ENCODE results near the gene SIGLEC1. TPM values are rescaled to one million over a fixed set of nuclear protein-coding genes. Genes with fewer than 3 reads are reported as not detected.
A peak's percentile ranks its signal among the peaks of the same experiment; 100 is the strongest.

Gene SIGLEC1
- polyA plus RNA-seq, 1 donor from 2014 or later = not detected

DNA sequence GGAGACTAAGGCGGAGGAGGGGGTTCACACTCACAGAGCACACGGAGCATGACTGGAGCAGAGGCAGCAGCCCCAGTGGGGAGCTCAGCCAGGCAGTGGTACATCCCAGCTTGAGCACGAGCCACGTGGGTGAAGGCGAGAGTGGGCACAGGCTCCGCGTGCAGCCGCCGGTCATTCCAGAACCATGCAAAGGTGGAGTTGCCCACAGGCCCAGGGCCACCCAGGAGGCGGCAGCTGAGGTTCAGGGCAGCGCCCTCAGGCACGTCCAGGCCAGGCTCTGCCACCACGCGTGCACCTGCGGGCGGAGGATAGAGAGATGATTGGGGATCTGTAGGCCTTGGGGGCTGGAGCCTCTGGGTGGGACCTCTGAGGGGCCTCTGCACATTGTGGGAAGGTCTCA lies 21.1 kb downstream of the SIGLEC1 start:
- Mint-ChIP-seq H3K36me3 (no peaks in the 10 kb centered on the region), H3K27me3 (no peaks in the 10 kb centered on the region), H3K4me3 (no peak overlapping the region)

DNA sequence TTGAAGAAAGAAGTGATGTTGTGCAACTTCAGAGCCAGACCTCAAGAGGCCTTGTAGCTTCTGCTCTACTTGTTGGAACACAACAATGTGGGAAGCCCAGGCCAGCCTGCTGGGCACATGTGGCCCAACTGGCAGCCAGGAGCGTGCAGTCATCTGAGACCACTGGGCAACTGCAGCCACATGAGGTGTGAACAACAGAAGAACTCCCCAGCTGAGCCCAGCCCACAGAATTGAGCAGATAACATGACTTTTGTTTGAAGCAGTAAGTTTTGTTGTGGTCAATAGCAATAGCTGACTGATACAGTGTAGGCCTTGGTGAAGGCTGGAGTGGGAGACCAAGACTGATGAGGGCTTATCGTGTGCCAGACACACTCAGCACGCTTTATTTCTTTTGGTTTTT lies 22.0 kb downstream of the SIGLEC1 start:
- Mint-ChIP-seq H3K36me3 (no peaks in the 10 kb centered on the region), H3K27ac (no peak overlapping the region), H3K27me3 (no peaks in the 10 kb centered on the region), H3K4me3 (no peak overlapping the region), H3K9me3 (no peaks in the 10 kb centered on the region), H3K4me1 (no peaks in the 10 kb centered on the region)

More for the DNA sequence above, 21.1 kb downstream of the SIGLEC1 start:
- Mint-ChIP-seq H3K27ac (no peak overlapping the region), H3K4me1 (no peaks in the 10 kb centered on the region), H3K9me3 (no peaks in the 10 kb centered on the region)

DNA sequence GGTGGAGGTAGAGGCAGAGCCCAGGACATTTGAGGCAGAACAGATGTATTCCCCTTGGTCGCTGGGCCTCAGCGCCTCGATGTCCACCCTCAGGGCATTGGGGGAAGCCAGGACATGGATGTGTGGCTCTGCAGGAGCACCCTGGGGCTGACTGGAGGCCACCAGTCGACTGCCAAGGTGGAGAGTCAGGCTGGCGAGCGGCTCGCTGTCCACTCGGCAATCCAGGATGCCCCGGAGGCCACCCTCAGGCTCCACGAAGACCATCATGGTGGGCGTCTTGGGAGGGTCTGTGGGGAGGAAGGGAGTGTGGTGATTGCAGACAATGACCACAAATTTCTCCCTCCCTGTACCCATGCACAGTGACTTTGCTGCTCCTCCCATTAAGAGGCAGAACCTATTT lies 22.4 kb downstream of the SIGLEC1 start:
- Mint-ChIP-seq H3K27me3 (no peaks in the 10 kb centered on the region), H3K36me3 (no peaks in the 10 kb centered on the region), H3K27ac (no peak overlapping the region), H3K4me1 (no peaks in the 10 kb centered on the region), H3K4me3 (no peak overlapping the region), H3K9me3 (no peaks in the 10 kb centered on the region)

DNA sequence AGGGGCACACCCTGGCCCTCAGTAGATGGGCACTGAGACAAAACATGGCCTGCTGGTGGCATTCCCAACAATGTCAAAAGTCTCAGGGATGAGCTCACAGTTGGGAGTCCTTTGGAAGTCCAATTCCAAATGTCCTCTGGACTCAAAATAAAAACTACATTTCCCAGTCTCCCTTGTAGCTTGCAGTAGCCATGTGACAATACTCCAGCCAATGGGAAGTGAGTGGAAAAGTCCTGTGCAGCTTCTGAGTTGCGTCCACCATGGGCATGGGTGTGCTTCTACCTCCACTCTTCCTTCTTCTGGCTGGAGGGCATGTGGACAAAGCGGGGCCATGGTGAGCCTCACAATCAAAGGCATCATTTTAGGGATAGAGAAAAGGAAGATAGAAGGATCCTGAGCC lies 24.7 kb downstream of the SIGLEC1 start:
- peaks cover 9% of the 10 kb centered on the region for H3K27me3 Mint-ChIP-seq
- no peaks in the 10 kb centered on the region for H3K9me3 Mint-ChIP-seq
- no peaks in the 10 kb centered on the region for H3K36me3 Mint-ChIP-seq
- no peak overlapping the region for H3K27ac Mint-ChIP-seq
- peak overlapping the region in 1 of 4 donors; percentile 33 for H3K4me3 Mint-ChIP-seq
- peaks cover 0 to 6% (median 0%) of the 10 kb centered on the region in 3 donors for H3K4me1 Mint-ChIP-seq

DNA sequence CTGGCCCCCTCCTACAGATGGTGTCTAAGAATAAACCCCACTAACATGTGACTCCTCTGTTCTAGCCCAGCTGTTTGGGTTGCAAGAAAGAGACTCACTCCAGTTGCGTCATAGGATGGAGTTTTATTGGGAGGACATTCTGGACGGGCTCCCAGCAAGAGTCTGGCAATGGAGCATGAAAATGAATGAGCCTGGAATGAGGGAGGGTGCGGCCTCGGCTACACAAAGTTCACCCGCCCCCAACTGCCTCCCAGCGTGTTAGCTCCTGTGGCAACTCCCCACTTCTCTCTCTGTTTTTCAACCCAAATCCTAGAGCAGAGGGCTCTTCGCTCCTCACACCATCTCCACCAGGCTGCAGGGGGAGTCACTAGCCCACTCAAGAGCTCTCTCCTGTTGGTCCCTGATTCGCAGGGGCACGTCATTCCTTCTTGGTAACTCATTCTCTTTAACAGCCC lies 25.5 kb downstream of the SIGLEC1 start:
- Mint-ChIP-seq H3K4me1 (peaks cover 0 to 6% (median 0%) of the 10 kb centered on the region in 3 donors), H3K27me3 (peaks cover 13% of the 10 kb centered on the region), H3K9me3 (no peaks in the 10 kb centered on the region), H3K4me3 (no peak overlapping the region), H3K36me3 (no peaks in the 10 kb centered on the region), H3K27ac (peak overlapping the region in 1 of 3 donors; percentile 22)

DNA sequence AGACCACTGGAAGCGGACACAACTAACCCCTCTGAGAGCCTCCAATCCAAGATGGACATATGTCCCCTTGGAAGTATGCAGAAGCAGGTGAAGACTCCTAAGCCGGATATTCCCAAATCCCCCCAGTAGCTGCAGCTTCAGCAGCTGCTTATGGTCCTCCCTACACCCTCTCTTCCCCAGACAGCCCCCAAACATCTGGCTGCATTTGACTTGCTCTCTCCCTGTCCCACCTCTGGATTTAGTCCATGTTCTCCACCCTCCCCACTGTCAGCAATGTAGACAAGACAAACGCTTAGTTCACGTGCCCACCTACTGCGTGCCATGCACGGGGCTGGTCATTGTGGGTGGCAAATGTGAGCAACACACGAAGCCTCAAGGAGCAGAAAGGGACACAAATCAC lies 26.0 kb downstream of the SIGLEC1 start:
- Mint-ChIP-seq H3K4me3 (no peak overlapping the region), H3K4me1 (peaks cover 0 to 6% (median 0%) of the 10 kb centered on the region in 3 donors), H3K9me3 (no peaks in the 10 kb centered on the region), H3K36me3 (no peaks in the 10 kb centered on the region), H3K27ac (no peak overlapping the region), H3K27me3 (peaks cover 13% of the 10 kb centered on the region)

DNA sequence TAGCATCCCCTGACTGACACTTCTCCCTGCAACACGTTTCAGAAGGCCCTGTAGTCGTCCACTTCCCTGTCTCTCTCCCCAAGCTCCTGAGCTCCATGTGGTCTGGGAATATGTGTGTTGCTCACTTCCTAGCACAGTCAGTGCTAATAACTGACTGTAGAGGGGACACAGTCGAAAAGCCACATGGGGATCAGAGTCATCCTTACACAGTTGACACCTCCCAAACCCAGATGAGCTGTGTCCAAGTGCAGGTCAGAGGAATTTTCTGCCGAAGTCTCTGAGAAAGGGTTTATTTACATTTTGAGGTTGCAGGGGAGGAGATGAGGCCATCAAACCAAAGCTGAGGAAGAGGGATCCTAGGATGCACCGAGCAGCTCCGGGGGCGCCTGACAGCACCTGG lies 27.1 kb downstream of the SIGLEC1 start:
- no peaks in the 10 kb centered on the region for H3K9me3 Mint-ChIP-seq
- H3K27ac Mint-ChIP-seq = no peak overlapping the region
- H3K27me3 Mint-ChIP-seq = peaks cover 18% of the 10 kb centered on the region
- no peak overlapping the region for H3K4me3 Mint-ChIP-seq
- peaks cover 0 to 6% (median 0%) of the 10 kb centered on the region in 3 donors for H3K4me1 Mint-ChIP-seq
- no peaks in the 10 kb centered on the region for H3K36me3 Mint-ChIP-seq

DNA sequence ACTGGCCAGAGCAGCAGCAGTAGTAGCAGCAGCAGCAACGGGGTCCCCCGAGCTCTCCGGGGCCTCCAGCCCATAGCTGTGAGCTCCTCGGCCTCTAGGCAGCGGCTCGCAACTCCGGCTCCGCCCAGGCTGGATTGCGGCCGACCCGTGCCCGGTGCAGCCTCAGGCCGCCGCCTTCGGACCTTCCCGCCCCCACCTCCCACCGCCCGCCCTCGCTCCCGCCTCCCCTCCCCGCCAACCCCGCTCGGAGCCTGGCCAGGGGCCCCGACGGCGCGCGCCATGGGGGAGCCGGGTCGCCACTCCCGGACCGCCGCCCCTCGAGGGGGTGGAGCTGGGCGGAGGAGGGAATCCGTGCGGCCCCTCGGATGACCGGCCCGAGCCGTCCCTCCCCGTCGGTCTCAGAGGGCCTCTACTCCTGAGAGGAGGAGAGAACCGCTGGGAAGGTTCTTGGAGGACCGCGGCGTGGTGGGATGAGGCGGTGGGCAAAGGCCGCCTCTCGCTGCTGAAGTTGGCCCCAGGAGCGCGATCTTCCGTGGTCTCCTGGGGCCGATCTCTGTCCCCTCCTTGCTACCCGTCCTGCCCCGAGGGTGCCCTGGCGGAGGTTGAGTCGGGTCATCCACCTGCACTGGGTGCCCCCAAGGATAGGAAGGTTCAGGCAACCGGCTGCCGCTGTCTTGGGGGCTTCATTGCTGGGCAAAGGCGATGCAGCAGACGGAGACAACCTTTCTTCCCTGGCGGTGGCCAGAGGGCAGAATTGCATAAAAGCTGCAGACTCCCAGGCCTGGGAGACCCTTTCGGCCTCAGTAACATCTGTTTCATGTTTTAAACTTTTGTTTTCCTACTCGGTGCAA lies 30.2 kb downstream of the SIGLEC1 start, which contains the start of gene ADAM33:
Gene ADAM33 (minus strand): TSS at position 80 of the 851 bp plus-strand sequence. CDS start 6 bp downstream, at position 74.
- no peaks in the 10 kb centered on the region for H3K9me3 Mint-ChIP-seq
- peaks cover 0 to 6% (median 0%) of the 10 kb centered on the region in 3 donors for H3K4me1 Mint-ChIP-seq
- H3K36me3 Mint-ChIP-seq = no peaks in the 10 kb centered on the region
- peaks cover 29% of the 10 kb centered on the region for H3K27me3 Mint-ChIP-seq
- H3K27ac Mint-ChIP-seq = no peak within 1 kb of the TSS
- no peak within 1 kb of the TSS for H3K4me3 Mint-ChIP-seq

DNA sequence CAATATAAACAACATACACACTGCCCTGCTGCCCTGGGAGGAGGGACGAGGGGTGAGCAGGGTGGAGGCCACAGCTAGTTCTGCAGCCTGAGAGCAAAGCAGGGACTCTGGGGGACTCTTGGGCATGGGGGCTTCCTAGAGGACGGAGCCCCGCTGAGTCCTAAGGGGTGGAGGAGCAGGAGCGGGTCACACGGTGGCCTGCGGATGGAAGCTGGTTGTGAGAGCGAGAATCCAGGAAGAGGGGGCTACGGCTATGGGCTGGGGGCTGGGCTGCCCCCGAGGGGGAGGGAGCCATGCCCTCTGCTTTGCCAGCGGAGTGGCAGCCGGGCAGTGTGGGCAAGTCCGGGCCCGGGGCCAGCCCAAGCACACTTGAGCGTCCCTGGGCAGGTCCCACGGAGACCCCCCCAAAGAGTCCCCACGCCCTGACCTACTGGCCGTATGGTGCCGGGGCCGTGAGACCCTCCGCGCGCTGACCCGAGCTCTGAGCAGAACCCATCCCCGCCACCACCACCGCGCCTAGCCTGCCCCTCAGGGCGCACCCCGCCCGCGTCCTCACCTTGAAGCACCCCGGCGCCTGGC lies 31.0 kb downstream of the SIGLEC1 start:
- Mint-ChIP-seq H3K9me3 (no peaks in the 10 kb centered on the region), H3K27ac (no peak overlapping the region), H3K27me3 (peaks cover 33% of the 10 kb centered on the region), H3K4me1 (peaks cover 0 to 6% (median 4%) of the 10 kb centered on the region in 3 donors), H3K4me3 (no peak overlapping the region), H3K36me3 (no peaks in the 10 kb centered on the region)

DNA sequence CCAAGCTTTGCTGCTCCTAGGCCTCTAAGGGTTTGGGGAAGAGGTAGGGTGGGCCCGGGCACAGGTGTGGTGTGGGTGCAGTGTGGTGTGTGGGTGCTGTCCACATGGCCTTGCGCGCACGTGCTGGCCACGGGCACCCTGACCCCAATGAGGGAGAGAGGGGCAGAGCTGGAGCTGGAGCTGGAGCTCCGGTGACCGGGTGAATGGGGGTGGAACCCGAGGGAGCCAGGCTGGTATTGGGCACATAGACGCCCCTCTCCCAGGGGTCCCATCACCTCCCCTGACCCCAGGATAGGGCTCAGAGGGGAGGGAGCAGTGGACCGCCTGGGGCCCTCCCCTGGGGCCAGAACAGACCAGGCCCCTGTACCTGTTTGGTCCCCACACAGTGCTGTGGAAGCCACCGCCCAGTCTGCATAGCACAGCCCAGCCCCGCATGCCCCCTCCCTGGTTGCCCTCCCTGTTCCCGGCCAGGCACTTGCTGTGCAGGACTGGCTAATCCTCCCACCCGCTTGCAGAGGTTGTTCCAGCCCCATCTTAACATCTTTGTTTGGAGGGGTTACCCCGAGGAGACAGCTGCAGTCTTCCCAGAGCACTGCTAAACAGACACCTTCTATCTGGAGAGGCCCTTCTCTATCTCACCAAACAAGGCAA lies 31.6 kb downstream of the SIGLEC1 start:
- no peaks in the 10 kb centered on the region for H3K9me3 Mint-ChIP-seq
- no peak overlapping the region for H3K27ac Mint-ChIP-seq
- H3K4me3 Mint-ChIP-seq = no peak overlapping the region
- peaks cover 0 to 6% (median 4%) of the 10 kb centered on the region in 3 donors for H3K4me1 Mint-ChIP-seq
- H3K27me3 Mint-ChIP-seq = peaks cover 33% of the 10 kb centered on the region
- H3K36me3 Mint-ChIP-seq = no peaks in the 10 kb centered on the region

DNA sequence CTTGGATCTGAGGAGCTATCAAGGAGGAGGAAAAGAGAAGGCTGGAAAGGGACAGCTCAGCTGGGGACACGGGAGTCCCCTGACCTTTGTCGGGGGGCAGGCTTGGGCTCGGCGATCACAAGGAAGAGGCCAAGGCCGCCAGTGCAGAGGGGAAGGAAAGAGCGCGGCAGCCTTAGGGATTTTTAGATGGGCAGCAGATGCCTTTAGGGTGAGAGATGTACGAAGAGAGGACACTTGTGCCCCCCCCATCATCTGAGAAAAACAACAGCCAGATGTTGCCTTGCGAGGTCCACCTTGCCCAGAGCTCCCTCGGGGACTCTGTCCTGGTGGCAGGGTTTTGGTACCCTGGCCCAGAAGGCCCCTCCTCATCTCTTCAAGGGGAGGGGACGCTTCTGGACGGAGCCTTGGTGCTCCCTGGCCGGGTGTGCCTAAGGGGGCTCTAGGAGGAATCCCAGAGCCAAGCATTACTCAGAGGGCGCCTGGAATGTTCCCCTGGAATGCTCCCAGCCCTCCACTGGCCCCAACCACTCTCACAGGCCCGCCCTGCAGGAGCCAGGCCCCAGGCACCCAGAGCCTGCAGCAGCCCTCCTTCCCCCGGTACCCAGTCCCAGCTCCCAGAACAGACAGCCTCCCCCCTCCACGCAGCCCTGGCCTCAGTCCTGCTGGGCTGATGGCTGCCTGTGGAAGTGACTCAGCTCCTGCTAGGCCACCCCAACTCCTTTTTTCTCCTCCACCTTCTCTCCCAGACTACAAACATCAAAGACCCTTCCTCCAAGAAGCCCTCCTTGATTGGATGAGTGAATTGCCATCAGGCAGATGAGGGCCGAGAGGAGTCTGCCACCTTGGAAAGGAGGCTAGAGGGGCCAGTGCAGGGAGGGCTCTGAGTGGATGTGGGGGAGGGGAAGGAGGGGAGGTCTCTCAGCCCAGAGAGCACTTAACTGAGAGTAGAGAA lies 32.4 kb downstream of the SIGLEC1 start:
- Mint-ChIP-seq H3K9me3 (no peaks in the 10 kb centered on the region), H3K27me3 (peaks cover 38% of the 10 kb centered on the region), H3K4me1 (peaks cover 0 to 6% (median 4%) of the 10 kb centered on the region in 3 donors), H3K27ac (no peak overlapping the region), H3K4me3 (no peak overlapping the region), H3K36me3 (no peaks in the 10 kb centered on the region)

DNA sequence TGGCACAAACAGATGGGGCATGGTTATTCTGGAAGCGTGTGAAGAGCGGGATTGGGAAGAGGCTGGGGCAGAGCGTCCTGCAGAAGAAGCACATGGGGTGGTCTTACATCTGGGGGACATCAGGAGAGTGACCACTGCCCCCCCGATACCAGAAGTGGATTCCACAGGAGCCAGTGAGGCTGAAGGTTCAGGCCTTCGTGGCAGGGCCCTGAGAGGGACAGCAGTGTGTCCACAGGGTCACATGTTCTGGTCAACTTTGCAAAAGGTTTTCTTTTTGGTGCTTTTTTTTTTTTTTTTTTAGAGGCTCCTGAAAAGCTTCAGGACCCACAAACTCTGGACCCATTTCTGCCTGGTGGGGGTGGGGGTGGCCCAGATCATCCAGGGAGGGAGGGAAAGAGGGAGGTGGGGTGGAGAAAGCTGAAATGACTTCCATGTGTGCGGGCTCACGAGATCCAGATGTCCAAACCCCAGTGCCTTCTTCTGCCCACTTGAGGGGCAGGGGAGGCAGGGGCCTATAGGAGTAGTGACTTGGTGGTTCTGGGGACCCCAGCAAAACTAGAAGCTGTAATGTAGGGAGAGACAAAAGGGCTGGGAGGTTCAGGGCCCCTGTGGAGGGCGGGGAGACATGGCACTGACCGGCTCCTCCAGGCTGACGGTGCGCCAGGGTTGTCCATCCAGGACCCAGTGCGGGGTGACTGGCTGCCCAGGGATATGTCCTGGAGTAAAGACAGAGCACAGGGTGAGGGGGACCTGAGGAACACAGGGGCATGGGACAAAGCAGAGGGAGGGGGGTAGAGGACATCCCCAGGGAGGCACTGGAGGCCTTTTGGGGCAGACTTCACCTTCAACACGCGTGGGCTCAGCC lies 33.3 kb downstream of the SIGLEC1 start:
- Mint-ChIP-seq H3K27me3 (peaks cover 42% of the 10 kb centered on the region), H3K9me3 (no peaks in the 10 kb centered on the region), H3K4me3 (peak overlapping the region in 2 of 4 donors; percentile 34 to 63), H3K27ac (peak overlapping the region in 1 of 3 donors; percentile 25), H3K36me3 (no peaks in the 10 kb centered on the region), H3K4me1 (peaks cover 0 to 4% (median 0%) of the 10 kb centered on the region in 3 donors)

DNA sequence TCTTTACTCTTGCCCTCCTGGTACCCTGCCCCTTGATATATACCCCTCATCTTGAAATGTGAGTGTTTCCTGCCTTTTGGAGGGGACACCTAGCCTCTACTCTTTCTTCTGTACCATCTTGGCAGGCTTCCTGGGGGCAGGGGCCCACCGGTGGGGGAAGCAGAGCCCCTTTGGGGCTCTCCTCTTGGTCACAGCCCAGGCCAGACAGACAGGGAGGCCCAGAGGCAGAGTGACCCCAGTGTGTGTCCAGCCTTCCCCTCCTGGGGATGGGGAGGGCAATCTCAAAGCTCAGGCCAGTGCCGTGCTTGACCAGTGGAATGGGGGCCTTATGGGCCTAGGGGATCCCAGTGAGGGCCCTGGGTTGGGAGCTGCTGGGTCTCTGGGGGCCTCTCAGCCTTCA lies 34.2 kb downstream of the SIGLEC1 start:
- no peak overlapping the region for H3K4me3 Mint-ChIP-seq
- no peaks in the 10 kb centered on the region for H3K9me3 Mint-ChIP-seq
- no peak overlapping the region for H3K27ac Mint-ChIP-seq
- H3K36me3 Mint-ChIP-seq = no peaks in the 10 kb centered on the region
- H3K27me3 Mint-ChIP-seq = peaks cover 40% of the 10 kb centered on the region
- peaks cover 0 to 4% (median 0%) of the 10 kb centered on the region in 3 donors for H3K4me1 Mint-ChIP-seq

Measured in IgD-negative memory B cell (primary cell).